CD4-positive, alpha-beta T cell treated with Interleukin-15 for 4 hours (primary cell): ENCODE results near the gene TMEM229A.
"Not testable (repeated sequence)": the region's sequence is repeated elsewhere in the genome, so short reads cannot be mapped to it uniquely, and the experiment has no call there.

ENCODE experiments used
- DNase-seq: peaks from one replicate; pipeline ENCODE4 v3.0.0-alpha.2; 2020; ENCODE audit warnings: low spot score

The TMEM229A gene

DNA sequence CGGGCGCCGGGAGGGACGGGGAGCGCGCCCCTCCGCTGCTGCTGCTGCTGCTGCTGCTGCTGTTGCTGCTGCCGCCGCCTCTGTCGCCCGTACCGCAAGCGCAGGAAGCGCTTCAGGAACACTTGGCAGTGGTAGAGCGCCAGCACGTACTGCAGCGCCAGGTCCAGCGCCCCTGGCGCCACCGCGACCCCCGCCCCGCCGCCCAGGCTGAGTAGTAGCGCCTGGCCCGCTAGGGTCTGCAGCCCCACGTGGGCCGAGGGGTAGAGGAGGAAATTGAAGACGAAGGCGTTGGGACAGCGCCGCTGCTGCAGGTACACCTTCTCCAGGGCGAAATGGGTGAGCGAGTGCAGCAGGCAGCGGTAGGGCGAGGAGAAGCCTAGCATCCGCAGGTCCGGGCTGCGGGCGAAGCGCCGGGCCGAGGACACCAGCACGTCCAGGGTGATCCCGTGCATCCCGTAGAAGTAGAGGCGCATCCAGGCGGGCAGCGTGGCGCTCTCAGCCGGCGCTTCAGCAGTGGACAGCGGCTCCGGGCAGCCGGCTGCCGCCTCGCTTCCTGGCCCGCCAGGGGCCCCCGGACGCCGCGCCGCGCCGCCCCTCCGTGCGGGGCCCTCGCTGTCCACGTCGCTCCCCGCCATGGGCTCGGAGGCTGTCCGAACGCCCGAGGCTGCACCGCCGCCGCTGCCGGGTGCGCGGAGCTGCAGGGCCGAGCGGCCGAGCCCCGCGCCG lies at the start of gene TMEM229A:
TSS of gene TMEM229A (minus strand) at position 699 of the 726 bp plus-strand sequence. CDS start at position 635, 64 bp downstream.
- DNase-seq = no peak

DNA sequence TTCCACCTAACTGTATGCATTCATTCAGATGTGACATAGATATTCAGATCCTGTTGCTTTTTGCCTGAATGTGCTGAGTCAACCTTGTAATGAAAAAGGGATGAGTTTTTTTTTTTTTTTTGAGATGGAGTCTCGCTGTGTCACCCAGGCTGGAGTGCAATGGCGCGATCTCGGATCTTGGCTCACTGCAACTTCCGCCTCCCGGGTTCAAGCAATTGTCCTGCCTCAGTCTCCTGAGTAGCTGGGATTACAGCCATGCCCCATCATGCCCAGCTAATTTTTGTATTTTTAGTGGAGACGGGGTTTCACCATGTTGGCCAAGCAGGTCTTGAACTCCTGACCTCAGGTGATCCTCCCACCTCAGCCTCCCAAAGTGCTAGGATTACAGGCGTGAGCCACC lies 49.4 kb upstream of the TMEM229A start:
- not testable (repeated sequence) for DNase-seq

DNA sequence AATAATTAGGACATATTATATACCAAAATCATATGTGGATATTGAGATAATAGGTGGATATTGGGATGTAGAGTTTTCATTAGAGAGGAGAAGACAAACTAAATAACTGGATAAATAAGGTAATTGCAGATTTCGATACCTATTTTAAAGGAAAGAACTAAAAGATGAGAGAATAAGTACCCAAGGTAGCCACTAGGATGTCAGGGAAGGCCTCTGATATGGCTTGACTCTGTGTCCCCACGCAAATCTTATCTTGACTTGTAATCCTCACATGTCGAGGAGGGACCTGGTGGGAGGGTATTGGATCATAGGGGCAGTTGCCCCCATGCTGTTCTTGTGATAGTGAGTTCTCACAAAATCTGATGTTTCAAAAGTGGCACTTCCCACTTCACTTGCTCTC lies 44.7 kb upstream of the TMEM229A start:
- DNase-seq = no peak

DNA sequence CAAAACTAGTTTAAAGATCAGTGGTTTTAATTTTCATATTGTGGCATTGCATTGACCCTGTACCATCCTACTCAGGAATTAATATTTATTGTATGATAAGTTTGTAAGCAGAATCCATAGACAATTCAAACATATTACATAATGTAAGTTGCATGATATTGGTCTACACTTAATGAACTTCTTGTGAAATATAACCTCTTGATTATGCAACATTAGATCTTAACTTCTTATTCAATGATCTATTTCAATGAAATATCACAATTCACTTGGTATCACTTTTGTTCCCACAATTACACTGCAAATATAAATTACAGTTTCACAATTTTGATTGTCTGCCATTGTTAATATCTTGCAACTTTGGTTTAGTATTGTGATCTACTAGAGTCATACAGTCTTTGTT lies 44.0 kb upstream of the TMEM229A start:
- no peak for DNase-seq

DNA sequence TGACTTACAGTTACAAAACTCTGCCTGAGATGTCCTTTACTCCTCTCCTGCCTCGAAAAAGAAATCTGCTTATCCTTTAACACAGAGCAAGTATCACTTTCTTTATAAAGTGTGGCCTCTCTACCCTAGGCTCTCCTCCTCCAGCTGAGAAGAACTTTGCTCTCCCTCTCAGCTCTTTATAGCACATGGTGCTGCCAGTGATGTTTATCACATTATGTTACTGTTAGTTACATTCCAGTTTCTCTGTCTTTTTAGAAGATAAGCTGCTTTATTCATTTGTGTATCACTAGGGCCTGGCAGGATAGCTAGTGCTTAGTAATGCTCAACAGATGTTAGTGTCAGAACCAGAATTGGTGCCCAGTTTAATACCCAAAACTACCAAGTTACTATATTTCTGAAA lies 41.1 kb upstream of the TMEM229A start:
- DNase-seq = no peak

DNA sequence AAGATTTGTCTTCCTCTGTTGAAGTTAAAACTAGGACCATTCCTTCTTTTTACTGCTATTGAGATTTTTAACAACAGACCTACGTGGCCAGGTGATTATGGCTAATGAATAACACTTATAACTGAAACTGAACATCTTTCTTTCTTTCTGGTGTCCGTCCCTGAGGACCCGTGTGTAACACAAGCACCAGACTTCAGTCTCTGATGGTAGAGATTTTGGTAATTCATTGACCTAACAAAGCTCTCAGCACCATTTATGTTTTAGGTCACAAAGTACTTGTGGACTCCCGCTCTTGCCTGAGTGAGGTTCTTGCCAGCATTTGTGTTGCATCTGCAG lies 40.4 kb upstream of the TMEM229A start:
- DNase-seq = no peak

DNA sequence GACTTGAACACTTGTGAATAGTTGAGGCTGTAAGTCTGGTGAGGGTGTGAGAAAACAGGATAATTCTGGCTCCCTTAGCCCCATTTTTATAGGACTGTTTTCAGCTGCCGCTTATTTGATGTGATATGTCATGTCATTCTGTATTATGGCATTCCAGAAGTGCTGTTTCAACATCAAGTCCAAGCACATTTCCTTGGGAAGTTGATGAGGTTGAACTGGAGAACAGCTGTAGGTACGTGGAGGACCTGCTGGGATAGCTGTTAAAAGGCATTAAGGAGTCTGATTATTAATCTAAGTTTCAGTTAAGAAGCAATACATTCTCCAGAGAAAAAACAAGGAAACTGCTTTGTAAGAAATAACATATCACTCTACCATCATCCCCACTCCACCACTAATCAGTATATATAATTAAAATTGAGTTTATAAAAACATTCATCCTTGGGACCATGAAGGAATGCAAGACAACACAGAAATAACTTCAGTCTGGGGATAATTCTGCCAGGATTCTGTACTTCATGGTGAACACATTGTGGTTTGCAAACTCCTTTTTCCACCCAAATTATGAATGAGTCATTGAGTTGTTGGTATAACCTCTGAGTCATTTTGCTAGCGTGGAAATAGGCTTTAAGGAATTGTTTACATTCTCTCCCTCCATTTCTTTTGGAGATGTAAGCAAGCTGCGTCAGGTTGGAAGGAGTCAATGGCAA lies 39.9 kb upstream of the TMEM229A start:
- no peak for DNase-seq

DNA sequence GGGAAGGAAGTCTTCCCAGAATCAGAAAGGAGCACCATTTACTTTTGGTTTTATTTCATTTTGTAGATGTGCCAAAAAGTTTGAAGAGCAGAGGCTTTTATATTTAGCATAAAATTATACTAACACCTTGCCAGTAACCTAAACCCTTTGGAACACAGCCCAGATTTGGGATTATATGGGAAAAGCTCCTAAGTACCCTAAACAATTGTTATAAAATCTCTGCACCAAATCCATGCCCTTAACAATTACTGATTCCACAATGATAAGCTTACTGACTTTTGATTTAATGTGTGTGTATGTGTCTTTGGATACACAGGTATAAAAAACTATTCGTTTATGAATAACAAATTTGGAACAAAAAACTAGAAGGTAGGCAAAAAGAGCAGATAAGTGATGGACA lies 39.0 kb upstream of the TMEM229A start:
- DNase-seq = no peak

DNA sequence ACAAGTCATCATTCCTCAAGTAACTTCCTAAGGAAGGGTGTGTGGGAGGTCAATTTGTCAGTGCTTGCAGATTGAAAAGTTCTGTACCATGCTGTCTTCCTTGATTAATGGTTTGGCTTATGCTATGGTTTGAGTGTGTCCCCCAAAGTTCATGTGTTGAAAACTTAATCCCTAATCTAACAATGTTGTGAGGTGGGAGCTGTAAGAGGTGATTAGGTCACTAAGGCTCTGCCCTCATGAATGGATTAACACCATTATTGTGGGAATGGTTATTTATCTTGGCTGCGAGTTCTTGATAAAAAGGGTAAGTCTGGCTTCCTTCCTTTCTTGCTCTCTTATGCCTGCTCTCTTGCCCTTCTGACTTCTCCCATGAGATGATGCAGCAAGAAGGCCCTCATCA lies 29.3 kb upstream of the TMEM229A start:
- DNase-seq = no peak

DNA sequence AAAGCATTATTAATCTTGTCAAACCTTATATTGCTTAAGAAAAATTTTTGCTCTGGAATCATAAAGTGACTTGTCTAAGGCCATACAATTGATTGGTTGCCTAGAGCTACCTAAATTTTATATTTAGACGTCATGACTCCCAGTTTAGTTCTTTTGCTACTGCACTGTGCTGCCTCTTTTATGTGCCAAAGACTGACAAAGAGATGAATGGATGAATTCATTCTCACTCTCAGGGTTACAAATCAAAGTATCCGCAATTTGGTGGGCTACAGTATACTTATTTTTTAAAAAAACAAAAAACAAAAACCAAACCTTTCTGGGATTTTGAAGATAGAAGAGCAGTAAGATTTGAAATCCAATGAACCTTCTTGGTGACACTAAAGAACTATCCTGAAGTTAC lies 27.7 kb upstream of the TMEM229A start:
- DNase-seq = no peak

DNA sequence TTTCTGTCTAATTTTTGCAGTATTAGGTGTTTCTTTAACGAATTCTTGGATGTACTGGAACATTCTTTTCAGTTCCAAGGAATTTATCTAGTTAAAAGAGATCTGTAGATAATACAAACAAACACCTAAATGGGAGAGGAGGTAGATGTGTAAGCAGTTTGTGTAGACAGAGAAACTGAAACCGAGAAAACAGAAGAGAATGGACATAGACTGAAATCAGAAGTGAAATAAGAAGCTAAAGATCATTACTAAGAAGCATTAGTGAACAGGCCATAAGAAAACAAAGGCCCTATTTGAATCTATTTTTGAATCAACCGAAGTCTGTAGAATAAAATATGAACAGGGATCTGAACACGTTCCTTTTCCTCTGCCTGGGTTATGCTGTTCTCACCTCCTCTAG lies 26.5 kb upstream of the TMEM229A start:
- no peak for DNase-seq

DNA sequence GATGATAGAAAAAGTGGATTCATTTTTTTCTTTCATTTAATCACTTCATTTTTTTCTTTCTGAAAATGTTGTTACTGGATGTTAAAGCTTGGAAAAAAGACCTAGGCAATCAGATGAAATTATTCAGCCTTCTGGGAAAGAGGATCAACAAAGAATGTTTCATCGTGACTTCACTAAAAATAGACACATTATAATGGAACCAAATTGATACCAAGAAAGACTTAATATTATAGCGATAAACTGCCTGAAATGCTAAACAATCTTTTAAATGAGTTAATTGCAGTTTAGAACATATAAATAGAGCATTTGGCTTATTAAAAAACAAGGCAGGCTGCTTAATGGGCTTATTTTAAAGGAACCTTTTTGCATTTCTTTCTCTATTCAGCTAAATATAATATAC lies 25.6 kb upstream of the TMEM229A start:
- DNase-seq = no peak

DNA sequence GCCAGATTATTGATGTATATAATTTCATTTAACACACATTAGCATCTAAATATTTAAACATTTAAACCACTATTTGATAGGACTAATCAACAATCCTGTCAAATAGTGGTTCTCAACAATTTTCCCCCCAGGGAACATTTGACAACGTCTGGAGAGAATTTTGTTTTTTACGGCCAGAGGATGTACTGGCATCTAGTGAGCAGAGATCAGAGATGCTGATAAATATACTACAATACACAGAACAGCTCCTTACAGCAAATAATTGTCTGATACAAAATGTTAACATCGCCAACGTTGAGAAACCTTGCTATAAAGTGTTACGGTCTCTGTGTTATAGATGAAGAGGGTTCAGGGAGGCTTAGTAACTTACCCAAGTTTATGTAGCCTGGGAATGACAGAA lies 25.0 kb upstream of the TMEM229A start:
- DNase-seq = no peak

DNA sequence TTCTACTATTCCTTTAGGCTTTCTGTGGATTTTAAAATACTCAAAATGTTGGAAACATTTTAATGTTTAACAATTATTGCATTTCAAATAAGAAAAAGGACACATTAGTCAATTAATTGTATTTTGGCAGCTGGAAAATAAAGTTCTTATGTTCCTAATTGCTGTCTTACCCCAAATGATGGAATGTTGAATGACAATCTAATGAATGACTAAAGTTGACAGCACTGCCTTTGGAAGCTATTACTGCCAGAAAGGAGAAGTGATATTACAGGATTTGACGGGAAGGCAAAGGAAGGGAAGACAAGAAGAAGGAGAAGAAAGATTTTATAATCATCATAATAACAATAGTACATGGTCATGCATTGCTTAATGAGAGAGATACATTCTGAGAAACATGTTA lies 23.4 kb upstream of the TMEM229A start:
- DNase-seq = no peak

DNA sequence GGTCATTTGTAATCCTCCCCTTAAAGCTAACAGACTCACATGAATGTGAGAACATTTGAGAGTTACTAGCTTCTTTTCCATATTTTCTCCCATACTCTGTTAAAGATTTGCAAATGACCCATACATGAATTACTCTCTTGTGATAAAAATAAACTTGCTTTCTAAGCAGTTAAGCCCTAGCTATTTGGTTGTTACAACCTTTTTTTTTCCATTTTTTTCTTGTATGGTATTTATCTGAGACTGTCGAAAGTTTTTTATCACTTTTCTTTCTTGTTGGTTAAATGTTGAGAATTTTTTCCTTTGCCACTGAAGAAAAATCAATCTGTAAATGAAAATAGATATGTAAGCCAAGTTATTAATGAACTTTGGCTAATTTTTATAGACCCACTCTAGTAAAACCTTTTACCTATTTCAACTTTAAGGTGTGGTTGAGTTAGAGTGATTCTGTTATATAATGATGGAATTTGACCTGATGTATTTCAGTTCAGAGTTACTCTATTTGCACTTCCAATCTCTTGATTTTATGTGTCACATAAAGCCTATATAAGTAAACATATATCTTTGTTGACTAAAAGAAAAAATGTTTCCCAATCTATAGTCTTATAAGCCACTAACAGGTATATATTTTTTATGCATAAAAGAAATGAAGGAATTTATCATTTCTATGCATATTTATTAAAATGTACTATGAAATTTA lies 19.0 kb upstream of the TMEM229A start:
- DNase-seq = no peak

DNA sequence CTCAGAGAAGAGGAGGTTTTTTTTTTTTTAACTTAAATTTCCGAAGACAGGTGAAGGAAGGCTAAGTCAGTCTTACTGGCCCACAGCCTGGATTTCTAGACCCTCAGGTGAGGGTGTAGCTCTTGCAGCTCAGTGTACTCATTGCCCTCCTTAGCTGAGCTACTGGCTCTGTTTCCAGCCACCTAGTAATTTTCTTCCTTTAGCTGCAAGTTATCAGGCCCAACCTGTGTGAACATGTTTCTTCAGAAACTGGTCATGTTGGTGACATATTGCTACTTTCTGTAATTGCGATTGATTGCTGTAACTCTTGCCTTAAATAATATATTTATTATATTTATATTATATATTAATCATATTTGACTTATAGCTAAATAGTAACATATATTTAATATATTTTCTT lies 10.0 kb upstream of the TMEM229A start:
- DNase-seq = no peak

DNA sequence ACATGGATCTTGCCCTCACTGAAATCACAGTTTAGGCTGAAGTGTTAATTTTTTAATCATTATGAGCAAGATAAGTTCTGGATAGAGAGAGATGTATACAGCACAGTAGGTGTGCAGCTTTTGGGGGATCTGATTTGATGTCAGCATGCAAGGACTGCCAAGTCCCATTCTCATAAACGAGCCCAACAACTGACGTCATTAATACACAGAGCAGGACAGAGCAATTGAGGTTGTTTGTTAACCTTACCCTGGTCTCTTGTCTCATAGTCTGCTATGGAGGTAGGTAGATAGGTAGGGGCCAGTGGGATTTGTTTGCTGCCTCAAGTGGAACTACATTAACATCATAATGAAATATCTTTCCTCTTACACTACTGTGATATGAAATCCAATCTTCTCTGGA lies 8.6 kb upstream of the TMEM229A start:
- no peak for DNase-seq

DNA sequence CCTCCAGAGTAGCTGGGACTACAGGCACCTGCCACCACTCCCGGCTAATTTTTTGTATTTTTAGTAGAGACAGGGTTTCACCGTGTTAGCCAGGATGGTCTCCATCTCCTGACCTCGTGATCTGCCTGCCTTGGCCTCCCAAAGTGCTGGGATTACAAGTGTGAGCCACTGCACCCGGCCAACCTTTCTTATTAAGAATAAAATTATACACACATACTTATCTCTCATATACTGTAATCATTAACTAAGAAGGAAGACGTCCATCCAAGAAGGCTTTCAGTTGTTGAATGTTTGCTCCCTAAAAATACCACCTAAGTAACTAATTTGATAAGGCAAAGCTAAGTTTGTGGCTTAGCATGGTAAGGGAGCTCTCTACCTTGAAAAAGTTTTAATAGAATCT lies 5.0 kb upstream of the TMEM229A start:
- DNase-seq = not testable (repeated sequence)

DNA sequence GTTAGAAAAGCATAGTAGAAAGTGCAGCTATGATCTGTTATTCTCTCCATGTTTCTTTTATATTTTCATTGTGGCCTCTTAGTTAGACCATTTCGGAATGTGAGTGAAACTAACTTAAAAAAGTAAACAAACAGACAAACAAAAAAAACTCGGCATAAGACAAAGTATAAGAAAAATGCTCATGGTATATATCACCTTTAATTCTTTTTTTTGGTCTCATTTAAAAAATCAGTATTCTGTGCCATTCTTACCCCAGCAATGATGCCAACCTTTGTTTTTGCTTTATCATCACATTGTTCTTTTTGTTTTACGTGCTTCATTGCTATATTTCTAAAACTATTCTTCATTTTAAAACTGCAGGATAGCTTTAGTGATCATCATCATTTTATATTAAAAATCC lies 2.8 kb upstream of the TMEM229A start:
- no peak for DNase-seq

DNA sequence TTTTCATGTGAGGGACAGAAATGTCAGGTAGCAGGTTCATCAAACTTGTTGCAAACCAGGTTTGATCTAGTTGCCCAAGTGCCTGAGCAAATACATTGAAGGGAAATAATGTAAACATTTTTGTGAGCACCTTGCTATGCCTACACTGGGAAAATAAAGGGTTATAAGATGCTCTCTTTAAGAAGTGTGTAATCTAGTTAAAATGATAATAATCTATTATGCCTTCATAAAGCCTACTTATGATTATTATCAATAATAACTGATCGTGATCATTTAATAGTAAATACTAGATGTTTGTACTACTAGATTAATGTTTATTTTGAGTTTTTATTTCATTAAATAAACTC lies 1.9 kb upstream of the TMEM229A start:
- no peak for DNase-seq

DNA sequence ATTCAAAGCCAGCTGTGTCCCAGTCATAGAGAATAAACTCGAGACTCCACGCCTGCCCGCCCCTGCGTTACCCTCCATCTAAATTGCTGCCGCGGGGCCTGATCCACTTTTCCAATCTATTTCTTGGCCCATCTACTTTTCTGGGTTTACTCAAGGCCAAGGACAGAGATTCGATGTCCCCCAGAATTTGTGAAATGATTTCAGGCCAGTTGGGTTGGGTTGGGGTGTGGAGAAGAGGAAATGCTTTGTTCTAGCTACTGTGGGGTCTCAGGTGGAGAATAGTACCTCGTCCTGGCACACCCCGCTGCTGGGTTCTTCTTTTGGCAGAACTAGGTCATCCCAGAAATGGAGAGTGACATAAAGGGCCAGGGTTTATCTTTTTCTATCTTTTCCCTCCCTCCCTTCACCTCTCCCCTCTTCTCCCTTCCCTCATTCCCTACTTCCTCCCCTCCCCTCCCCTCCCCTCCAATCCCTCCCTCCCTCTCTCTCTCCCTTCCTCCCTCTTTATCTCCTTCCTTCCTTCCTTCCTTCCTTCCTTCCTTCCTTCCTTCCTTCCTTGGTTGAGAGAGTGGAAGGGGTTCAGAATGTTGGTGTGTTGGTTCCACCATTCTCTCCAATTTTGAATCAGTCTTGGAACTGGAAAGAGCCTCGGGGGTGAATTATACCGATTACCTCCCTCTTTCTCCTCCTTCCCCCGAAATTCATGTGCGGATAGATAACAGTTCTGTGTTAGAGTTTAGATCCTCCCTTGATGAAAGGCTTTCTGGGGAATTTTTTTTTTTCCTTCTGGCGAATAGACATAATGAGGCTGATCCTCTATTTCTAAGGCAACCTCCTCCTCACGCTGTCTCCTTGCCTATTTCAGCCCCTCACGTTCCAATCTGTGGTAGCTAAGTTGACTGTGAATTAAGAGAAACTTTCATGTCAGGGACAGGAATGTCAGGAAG lies 1.2 kb upstream of the TMEM229A start:
- DNase-seq = no peak

DNA sequence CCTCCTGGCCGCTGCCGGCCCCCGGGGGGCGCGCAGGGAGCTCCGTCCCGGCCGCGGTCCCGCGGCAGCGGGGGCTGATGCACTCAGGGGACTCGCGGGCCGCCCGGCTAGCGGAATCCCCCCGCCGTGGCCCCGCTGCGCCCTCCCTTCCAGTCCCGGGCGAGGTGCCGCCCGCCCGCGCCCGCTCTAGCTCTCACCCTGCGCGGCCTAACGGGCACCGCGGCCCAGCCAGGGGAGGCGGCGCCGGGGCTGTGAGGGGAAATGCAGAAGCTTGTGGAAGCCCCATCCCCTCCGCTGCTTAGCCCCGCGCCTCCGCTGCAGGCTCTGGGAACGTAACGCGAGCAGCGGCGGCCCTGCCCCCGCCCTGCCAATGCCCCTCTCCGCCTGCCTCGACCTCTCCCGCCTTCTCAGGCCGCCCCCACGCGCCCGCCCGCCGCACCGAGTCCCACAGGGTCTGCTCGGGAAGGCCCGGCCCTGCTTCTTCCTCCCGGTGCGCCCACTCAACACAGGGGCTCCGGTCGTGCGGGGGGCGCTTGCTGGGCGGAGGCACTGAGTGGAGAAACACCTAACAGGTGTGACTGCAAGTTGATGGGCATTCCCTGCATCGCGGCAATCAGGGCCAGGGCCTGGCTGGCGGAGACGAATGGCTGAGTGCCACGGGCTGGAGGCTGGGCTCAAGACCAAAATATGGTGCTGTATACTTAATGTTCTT lies 384 bp upstream of the TMEM229A start:
- no peak for DNase-seq
